A673 (cell line): Measurements from ENCODE around the gene RSF1. TPM values are rescaled to one million over a fixed set of nuclear protein-coding genes. Genes with fewer than 3 reads are reported as not detected.

Experiments
- BruUV-seq: library from RNA; stranded (reverse); fragments of 400-500 nt; replicated peaks from 2 replicates; lab custom pipeline; 2021; lab: Mats Ljungman, UMichigan
- CTCF ChIA-PET: fragments of 300-600 bp; sonication (Branson Sonifier 250); formaldehyde crosslinking; loops from one replicate; lab custom pipeline; 2022; ENCODE audit warnings: antibody characterized with exemption; lab: Charles Lee
- POLR2A ChIA-PET: fragments of 300-600 bp; sonication (Branson Sonifier 250); formaldehyde crosslinking; loops from one replicate; lab custom pipeline; 2022; ENCODE audit warnings: antibody characterized with exemption; ENCODE audit not compliant: low non-redundant PET; lab: Charles Lee
- DNase-seq: peaks from one replicate; pipeline ENCODE4 v3.0.0-alpha.2; 2015; ENCODE audit warnings: low spot score
- H3K27ac ChIP-seq: fragments of 200-600 bp; sonication (generic); 2 replicates; pipeline ENCODE4 v1.5.1; 2016; ENCODE audit warnings: mixed run types, low read depth, mild to moderate bottlenecking, mixed read lengths, antibody characterized with exemption, low read length; ENCODE audit not compliant: poor library complexity, severe bottlenecking
- H3K27me3 ChIP-seq: fragments of 200-600 bp; sonication (generic); replicated peaks from 2 replicates; pipeline ENCODE4 v1.6.1; 2017; ENCODE audit warnings: mixed run types, low read depth, mild to moderate bottlenecking, mixed read lengths, antibody characterized with exemption, low read length; ENCODE audit not compliant: insufficient read depth, poor library complexity
- H3K36me3 ChIP-seq: fragments of 200-600 bp; sonication (generic); 2 replicates; pipeline ENCODE4 v1.6.1; 2016; ENCODE audit warnings: mixed run types, mild to moderate bottlenecking, mixed read lengths, antibody characterized with exemption, low read length; ENCODE audit not compliant: insufficient read depth, poor library complexity, severe bottlenecking
- H3K4me1 ChIP-seq: fragments of 200-600 bp; sonication (generic); 2 replicates; pipeline ENCODE4 v1.6.1; 2017; ENCODE audit warnings: mixed run types, mild to moderate bottlenecking, mixed read lengths, antibody characterized with exemption, low read length; ENCODE audit not compliant: insufficient read depth, poor library complexity, severe bottlenecking
- H3K4me3 ChIP-seq: fragments of 200-600 bp; sonication (generic); 2 replicates; pipeline ENCODE4 v1.5.1; 2016; ENCODE audit warnings: low read depth, mixed run types, mild to moderate bottlenecking, mixed read lengths, low read length; ENCODE audit not compliant: poor library complexity, severe bottlenecking
- H3K9me3 ChIP-seq: fragments of 200-600 bp; sonication (generic); 2 replicates; pipeline ENCODE4 v1.6.1; 2016; ENCODE audit warnings: mixed run types, low read depth, mild to moderate bottlenecking, mixed read lengths, antibody characterized with exemption, low read length; ENCODE audit not compliant: poor library complexity, severe bottlenecking
- EZH2 ChIP-seq: fragments of 200-600 bp; sonication (generic); IDR thresholded peaks from 2 replicates; pipeline ENCODE4 v1.6.1; 2017; ENCODE audit warnings: borderline replicate concordance, low read depth, mild to moderate bottlenecking, mixed read lengths, antibody characterized with exemption, low read length; ENCODE audit not compliant: poor library complexity, severe bottlenecking
- intact Hi-C: fragments of 100-400 bp; cut with micrococcal nuclease; formaldehyde crosslinking; loops from one replicate; pipeline ENCODE4 v1.10.0; 2022; ENCODE audit not compliant: unreplicated experiment
- total RNA-seq: library from RNA; stranded (reverse); gene quantifications from 2 replicates; pipeline ENCODE4 v1.2.3, GENCODE V29; 2021
- TF ChIP-seq, protein P1 (sequence below): fragments of 300-800, 200-600 bp; sonication (generic); conservative IDR thresholded peaks from 2 replicates; pipeline ENCODE4 v1.5.1; 2017; ENCODE audit warnings: low read depth, mild to moderate bottlenecking, antibody characterized with exemption, low read length, moderate library complexity, mixed read lengths

The RSF1 gene
- total RNA-seq, 1 experiment from 2014 or later: 94.1 TPM

DNA sequence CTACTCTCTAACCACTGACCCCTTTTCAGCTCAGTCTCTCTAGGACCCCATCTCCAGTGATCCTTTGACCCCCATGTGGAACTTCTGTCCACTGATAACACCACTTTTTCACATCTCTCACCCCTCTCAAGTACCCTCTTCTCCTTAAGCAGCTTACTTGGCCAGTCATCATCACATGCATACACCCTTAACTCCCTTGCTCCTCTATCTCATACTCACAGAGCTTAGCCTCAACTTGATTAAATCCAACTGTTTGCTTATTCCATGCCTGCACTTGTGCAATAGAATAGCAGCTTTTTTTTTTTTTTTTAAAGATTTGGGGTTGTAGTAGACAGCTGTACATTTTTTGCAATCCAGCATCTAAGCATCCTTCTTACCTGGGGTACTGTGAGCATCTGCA, 208.6 kb downstream of the RSF1 start:
- intact Hi-C loops: no loop called here
- Histone ChIP-seq H3K4me3 (no peak overlapping the region), H3K27ac (no peak overlapping the region), H3K36me3 (peaks cover 70% of the 10 kb centered on the region), H3K27me3 (no peaks in the 10 kb centered on the region), H3K9me3 (no peaks in the 10 kb centered on the region), H3K4me1 (no peaks in the 10 kb centered on the region)
- BruUV-seq: no TSS peak
- DNase-seq: no peak
- POLR2A ChIA-PET: no interaction called here
- CTCF ChIA-PET: interaction anchor here (1.0 kb wide), 1 partner anchor 434 kb away, joined by 3 read pairs; no protein-coding TSS in a partner anchor
- TF ChIP-seq, protein P1, sequence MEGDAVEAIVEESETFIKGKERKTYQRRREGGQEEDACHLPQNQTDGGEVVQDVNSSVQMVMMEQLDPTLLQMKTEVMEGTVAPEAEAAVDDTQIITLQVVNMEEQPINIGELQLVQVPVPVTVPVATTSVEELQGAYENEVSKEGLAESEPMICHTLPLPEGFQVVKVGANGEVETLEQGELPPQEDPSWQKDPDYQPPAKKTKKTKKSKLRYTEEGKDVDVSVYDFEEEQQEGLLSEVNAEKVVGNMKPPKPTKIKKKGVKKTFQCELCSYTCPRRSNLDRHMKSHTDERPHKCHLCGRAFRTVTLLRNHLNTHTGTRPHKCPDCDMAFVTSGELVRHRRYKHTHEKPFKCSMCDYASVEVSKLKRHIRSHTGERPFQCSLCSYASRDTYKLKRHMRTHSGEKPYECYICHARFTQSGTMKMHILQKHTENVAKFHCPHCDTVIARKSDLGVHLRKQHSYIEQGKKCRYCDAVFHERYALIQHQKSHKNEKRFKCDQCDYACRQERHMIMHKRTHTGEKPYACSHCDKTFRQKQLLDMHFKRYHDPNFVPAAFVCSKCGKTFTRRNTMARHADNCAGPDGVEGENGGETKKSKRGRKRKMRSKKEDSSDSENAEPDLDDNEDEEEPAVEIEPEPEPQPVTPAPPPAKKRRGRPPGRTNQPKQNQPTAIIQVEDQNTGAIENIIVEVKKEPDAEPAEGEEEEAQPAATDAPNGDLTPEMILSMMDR: no peak
- TF ChIP-seq EZH2: no peak

Other genes with a start within 250 kb of the RSF1 start
- gene AQP11, start 230.8 kb downstream of the RSF1 start, total RNA-seq: 0.39 and 1.0 TPM in 2 replicates
- 186 and 198 TPM in 2 replicates for gene CLNS1A, start 182.9 kb downstream of the RSF1 start, total RNA-seq
- 15.7 and 18.1 TPM in 2 replicates for gene AAMDC, start 422 bp upstream of the RSF1 start, total RNA-seq
- gene INTS4, start 173.9 kb upstream of the RSF1 start, total RNA-seq: 66.1 and 68.2 TPM in 2 replicates
- 0.45 and 1.2 TPM in 2 replicates for gene KCTD14, start 202.6 kb upstream of the RSF1 start, total RNA-seq
- not detected in 2 replicates for gene THRSP, start 243.1 kb upstream of the RSF1 start, total RNA-seq